Suprapubic skin (tissue), 4 donors: ENCODE data around the gene RUNX1.

Experiments used
- CTCF ChIP-seq, 2 donors: fragments of 200-600 bp in 1 of 2; fragments of 450-650 bp in 1 of 2; sonication (generic) in 1 of 2; IDR thresholded peaks; one replicate each; pipeline ENCODE4 v1.5.1; 2016 to 2019; ENCODE audit warnings: antibody characterized with exemption in 2 of 2, mild to moderate bottlenecking in 1 of 2, moderate library complexity in 1 of 2
- EP300 ChIP-seq: sonication (generic); formaldehyde crosslinking; IDR thresholded peaks from one replicate; pipeline ENCODE4 v1.6.1; 2017; ENCODE audit warnings: antibody characterized with exemption
- POLR2A ChIP-seq, 2 donors: fragments of 450-650 bp; IDR thresholded peaks; one replicate each; pipeline ENCODE4 v1.6.1; 2017; ENCODE audit warnings: antibody characterized with exemption in 2 of 2, mild to moderate bottlenecking in 2 of 2, moderate library complexity in 2 of 2
- POLR2AphosphoS5 ChIP-seq, 3 donors: sonication (generic); formaldehyde crosslinking; IDR thresholded peaks; one replicate each; pipeline ENCODE4 v1.6.1; 2017; ENCODE audit warnings: antibody characterized with exemption in 3 of 3

GRCh38 chr21:35035116-35035515 is 14.0 kb downstream of the RUNX1 start:
- no peak for TF ChIP-seq CTCF (IDR thresholded peaks at IDR 0.05)
- no peak for TF ChIP-seq POLR2A (IDR thresholded peaks at IDR 0.05)
- no peak for TF ChIP-seq EP300
- TF ChIP-seq POLR2AphosphoS5 (IDR thresholded peaks at IDR 0.05) = no peak
